ENCODE measurements around the gene PASD1. TPM values are rescaled to one million over a fixed set of nuclear protein-coding genes. Genes with fewer than 3 reads are reported as not detected.
A peak's percentile ranks its signal among the peaks of the same experiment; 100 is the strongest.

The PASD1 gene
- total RNA-seq, 1 experiment from 2014 or later = 0.17 TPM

DNA sequence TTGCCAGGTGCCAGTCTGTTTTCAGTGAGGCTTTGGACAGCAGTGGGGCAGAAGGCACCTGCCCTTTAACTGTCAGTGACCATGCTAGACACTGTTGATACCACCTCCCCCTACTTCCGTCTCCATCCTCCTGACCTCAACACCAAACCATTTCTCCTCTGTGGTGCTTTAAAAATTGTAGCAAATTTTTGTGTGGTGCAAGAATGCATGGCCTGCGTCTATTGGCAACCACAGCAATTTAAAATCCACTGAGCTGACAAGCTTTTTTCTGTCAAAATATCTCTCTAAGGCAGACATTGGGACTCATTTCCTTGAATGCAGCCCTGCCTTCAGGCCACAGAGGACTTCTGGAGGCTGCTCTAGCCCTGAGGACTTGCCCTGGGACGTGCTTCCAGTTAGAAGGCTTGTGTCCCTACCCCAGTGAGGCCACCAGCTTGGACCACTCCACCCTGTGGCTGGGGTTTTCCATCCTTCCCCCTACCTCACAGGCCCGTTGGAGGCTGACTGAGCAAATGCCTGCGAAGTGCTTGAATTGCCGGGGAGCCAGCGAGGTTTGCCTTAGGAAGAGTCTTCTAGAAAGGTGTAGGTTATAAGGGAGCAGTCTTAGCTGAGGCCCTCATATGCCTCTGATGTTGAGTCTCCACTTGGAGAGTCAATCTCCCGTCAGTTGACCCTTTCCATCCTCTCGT is 138.7 kb downstream of the PASD1 start:
- DNase-seq (ENCODE audit: low read depth) = no peak

GRCh38 chrX:151702741-151703340 is 139.4 kb downstream of the PASD1 start:
- no peak for DNase-seq (ENCODE audit: low read depth)

- peak; percentile 6 for DNase-seq (ENCODE audit: low read depth)
These were observed 140.0 kb downstream of the PASD1 start for GRCh38 chrX:151703487-151703886.

- DNase-seq (ENCODE audit: low read depth) = no peak
These were observed 140.7 kb downstream of the PASD1 start for GRCh38 chrX:151704041-151704663.

GRCh38 chrX:151708821-151709220 is 145.3 kb downstream of the PASD1 start:
- DNase-seq (ENCODE audit: low read depth) = no peak

GRCh38 chrX:151710457-151710856 is 147.0 kb downstream of the PASD1 start:
- DNase-seq (ENCODE audit: low read depth) = no peak

- no peak for DNase-seq (ENCODE audit: low read depth)
These were observed 147.7 kb downstream of the PASD1 start for GRCh38 chrX:151711154-151711553.

DNA sequence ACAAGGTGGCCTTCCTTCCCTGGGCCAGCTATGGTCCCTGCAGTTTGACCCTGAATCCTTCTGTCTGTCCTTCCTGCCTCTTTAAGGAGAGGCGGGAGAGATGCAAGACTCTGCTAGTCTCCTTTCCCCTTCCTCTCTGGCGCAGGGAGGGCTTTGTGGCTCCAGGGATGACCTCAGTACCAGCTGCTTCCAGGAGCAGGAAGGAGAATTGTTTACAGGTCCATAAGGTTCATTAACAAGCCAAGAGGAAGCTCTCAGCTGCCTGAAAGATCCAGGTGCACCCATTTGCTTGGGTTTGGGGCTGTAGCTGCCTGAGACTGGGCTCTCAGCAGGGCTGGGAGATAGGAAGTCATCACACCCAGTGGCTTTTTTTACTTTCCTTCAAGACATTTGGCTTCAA is 148.3 kb downstream of the PASD1 start:
- no peak for DNase-seq (ENCODE audit: low read depth)

GRCh38 chrX:151712253-151712652 is 148.8 kb downstream of the PASD1 start:
- DNase-seq (ENCODE audit: low read depth) = no peak

DNA sequence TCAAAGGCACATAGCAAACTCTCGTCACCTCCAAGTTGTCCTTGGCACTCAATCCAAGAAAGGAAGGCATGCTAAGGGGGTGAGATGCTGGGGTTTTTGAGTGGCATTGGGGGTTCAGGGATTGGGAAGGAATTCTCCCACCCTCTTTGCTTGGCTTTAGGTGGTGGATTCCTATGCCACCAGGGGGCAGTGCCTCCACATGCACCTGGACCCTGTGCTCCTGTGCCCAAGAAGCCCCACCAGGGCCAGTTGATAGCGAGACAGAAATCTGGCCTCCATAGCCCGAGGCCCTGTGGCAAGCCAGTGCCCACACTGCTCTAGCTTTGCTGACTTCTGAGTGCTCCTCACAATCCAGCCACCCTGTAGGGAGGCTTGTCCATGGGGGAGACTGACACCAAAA is 150.4 kb downstream of the PASD1 start:
- peak; percentile 34 for DNase-seq (ENCODE audit: low read depth)

DNA sequence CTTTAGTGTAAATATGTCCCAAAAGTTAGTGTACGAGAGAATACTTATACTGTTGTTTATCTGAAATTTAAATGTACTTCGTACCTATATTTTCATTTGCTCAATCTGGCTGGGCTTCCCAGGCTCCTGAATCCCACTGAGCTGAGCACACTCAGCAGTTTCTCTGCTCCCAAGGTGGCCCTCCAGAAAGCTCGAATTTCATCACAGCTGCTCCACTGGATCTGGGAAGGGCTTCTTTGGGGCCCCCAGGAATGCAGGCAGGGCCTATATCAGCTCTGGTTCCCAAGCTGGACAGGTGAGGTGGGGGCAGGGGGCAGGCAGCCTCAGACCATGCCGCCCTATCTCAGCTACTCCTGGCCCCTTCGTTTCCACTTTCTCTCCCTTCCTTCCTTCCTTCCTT is 150.9 kb downstream of the PASD1 start:
- DNase-seq (ENCODE audit: low read depth) = no peak

- no peak for DNase-seq (ENCODE audit: low read depth)
These were observed 152.3 kb downstream of the PASD1 start, which contains the start of gene FATE1 for GRCh38 chrX:151715752-151716151. Gene FATE1 (plus strand): TSS chrX:151716035. CDS start chrX:151716120, 85 bp downstream.

GRCh38 chrX:151722241-151722846 is 158.9 kb downstream of the PASD1 start:
- peak; percentile 46 for DNase-seq (ENCODE audit: low read depth)

- no peak for DNase-seq (ENCODE audit: low read depth)
These were observed 159.8 kb downstream of the PASD1 start for GRCh38 chrX:151723156-151723760.

- no peak for DNase-seq (ENCODE audit: low read depth)
These were observed 161.3 kb downstream of the PASD1 start for GRCh38 chrX:151724563-151725337.

- DNase-seq (ENCODE audit: low read depth) = no peak
These were observed 161.8 kb downstream of the PASD1 start for GRCh38 chrX:151725338-151725614.

Other genes with a start within 250 kb of the PASD1 start
- gene VMA21, start 166.5 kb upstream of the PASD1 start, total RNA-seq (2014; rRNA removed; shearing (Covaris generic)) = 66.3 and 68.9 TPM in 2 replicates
- 0.11 TPM in 1 of 2 replicates, not detected in the other for gene PRRG3, start 131.8 kb downstream of the PASD1 start, total RNA-seq (2014; rRNA removed; shearing (Covaris generic))
- gene FATE1, start 152.4 kb downstream of the PASD1 start, total RNA-seq (2014; rRNA removed; shearing (Covaris generic)) = not detected in 2 replicates
- gene CNGA2, start 171.1 kb downstream of the PASD1 start, total RNA-seq (2014; rRNA removed; shearing (Covaris generic)) = not detected in 2 replicates

All from Daoy (cell line).